ENCODE results near the gene DAB1.
"Not testable (repeated sequence)": the region's sequence is repeated elsewhere in the genome, so short reads cannot be mapped to it uniquely, and the experiment has no call there.

DAB1 gene

DNA sequence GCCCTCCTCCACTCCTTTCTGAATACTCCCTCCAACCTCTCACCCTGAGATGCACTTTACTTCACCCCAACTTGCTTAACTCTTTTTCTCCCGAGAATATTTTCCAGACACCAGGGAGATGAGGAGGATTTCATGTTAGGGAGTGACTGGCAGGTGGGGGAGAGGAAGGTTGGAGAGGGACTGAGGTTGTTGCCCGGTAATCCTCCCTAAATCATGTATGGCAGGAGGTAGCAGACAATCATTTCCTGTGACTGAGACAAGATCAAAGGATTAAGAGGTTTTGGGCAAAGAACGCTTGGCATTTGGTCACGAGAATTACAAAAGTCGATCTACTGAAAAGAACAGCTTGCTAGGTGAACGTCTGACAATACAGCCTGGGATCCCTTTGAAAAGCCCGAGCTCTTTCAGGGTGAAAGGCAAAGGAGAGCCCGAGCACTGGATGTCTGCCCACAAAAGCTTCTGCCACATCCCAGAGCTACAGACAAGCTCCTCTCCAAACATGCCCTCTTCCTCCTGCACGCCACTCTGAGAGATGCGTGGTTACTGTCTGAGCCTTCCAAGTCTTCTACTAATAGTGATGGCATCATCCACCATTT is 154.1 kb downstream of the DAB1 start:
- FAIRE-seq = no peak

DNA sequence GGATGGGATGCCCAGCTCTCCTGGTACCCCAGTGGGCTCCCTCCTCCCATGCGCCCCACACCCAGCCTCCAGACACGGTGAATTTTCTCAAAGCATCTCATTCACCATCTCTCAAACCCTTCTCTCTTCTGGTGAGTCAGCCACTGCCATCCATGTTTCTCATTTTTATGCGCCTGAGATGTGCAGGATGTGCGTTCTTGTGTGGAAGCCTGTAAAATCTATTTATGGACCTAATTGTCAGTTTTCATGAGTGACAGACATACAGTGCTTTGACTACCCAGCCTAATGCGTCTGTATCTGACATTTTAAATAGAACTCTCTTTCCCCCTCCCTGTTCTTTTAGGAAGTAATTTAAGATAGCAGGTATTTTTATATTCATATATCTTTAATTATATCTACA is 158.8 kb downstream of the DAB1 start:
- no peak for FAIRE-seq

DNA sequence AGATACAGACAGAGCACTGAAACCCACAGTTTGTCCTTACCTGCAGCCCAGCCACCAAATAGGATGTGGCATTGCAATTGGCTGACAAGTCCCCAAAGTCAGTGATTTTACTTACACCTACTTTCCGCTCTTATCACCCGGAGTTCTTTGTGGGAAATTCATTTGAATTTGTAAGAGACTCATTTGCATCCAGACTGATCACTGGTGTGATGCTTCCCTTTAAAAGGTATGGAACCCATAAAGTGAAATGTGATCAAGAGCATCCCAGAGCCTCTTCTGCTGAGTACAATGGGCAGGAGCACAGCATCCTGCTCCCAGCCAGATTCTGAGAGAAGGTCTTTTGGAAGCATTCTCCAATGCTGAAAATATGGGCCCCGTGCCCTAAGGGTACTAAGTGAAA is 161.4 kb downstream of the DAB1 start:
- no peak for FAIRE-seq

DNA sequence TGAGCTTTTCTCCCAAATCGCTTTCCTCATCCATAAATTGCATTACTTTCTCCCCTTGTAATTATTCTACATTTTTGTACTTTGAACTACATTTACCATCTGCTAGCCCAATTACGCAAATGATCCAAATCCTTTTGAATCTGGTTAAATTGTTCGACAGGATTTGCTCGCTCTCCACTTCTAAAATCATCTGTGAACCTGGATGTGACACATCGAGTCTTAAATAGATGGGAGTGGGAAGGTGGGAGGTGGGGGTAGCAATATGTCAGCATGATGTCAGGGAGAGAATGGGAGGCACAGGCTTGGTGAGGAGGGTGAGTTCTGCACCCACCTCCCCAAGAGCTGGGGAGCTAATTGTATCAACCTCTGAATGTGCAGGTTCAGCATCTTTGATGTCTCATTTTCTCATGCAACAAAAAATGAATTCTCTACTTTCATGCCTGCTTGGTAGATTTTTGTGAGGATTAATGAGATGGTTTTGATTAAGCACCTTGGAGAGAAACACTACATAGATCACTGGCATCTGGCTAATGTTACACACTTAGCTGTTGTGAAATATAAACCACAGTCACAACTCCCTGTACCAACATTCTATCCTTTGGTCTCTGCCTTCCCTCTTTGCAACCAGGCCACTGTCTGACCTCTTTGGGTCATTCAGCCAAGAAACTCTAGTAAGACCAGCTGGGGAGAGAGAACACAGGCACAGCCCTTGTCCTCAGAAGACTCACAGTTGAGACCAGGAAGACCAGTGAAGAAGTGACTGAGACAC is 165.1 kb downstream of the DAB1 start:
- FAIRE-seq = no peak

DNA sequence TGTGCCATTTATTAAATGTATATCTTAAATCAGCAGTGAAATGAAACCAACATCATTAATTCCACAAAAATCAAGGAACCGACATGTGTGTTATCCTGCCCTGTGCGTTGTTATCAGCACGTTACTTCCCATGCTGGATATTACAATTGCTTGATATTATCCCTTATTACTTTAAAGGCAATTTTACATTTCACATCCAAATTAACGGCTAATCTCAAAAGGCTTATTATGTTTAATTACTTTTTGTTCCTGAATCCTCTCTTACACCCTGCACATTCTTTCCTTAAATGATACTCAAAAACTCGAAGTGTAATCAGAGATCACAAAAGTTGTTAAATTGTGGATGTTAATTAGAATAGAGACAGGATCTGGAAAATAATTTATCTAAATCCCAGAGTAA is 167.9 kb downstream of the DAB1 start:
- FAIRE-seq = no peak

DNA sequence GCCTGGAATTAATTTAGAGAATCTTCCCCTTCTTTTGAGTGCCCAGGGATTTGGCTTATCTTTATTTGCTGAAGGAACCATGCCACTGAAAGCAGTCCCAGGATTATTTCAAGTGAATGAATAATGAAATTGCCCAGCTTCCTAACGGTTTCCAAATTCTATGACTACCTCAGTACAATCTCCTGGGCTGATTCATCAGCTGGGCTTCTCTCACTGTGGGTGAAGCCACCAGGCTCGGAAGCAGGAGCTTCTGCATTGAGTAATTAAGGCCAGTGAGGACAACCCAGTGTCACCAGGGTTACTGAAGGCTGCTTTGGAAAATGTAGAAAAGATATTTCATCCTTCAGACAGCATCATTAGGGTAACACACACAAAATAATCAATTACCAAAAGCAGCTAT is 169.8 kb downstream of the DAB1 start:
- FAIRE-seq = no peak

DNA sequence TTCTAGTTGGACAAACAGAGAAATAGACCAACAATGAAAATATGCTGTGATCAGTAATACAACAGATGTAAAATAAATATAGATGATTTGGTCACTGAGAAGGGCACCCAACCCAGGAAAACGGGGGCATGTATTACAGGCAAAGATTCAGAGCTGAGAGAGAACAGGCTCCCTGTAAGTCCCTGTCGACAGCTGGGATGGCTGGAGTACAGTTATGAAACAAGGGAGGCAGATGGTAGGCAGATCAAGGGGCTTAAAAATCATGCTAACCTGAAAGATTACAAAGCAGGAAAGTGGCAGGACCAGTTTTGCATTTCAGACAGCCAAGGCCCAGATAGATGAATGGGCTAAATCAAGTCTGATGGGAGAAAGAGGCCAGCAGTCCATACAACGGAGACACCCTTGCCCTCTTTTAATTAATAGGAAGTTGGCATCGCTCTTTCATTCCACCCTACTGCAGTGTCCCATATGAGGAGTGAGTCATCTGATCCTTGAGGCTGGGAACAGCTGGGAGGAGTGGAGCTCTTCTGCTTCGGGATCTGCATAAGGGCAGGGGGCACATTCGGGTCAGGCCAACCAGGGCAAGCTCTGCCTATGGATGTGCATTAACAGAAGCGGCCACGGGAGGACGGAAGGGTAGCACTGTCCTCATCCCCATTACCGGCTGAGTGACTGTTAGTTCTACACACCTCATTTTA is 171.1 kb downstream of the DAB1 start:
- no peak for FAIRE-seq

DNA sequence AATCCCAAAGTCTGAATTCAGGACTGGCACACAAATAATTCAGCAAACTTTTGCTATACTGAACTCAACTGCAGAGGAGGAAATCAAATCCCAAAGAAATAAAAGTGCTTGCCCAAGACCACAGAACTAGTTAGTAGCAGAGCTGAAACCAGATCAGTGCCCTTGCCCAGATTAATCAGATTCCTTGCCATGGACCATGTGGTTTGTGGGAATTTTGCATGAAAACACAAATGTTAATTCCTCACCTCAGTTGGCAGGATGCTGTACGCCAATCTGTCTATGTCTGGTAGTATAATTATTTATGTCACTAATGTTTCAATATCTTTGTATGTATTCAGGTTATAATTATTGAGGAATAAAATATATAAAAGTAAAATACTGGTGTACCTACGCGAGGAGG is 173.8 kb downstream of the DAB1 start:
- FAIRE-seq = no peak

DNA sequence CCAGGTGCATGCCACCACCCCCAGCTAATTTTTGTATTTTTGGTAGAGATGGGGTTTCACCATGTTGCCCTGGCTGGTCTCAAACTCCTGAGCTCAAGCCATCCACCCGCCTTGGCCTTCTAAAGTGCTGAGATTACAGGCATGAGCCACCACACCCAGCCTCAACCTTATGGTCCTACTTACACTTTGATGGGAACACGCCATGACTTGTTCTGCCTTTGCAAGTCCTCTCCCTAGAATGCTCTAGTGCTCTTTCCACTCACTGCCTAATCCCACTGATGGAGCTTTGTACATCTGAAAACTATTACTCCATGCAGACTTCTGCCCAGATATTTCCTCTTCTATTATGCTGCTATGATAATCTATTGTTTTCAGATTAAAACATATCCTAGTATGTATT is 174.3 kb downstream of the DAB1 start:
- FAIRE-seq = no peak

DNA sequence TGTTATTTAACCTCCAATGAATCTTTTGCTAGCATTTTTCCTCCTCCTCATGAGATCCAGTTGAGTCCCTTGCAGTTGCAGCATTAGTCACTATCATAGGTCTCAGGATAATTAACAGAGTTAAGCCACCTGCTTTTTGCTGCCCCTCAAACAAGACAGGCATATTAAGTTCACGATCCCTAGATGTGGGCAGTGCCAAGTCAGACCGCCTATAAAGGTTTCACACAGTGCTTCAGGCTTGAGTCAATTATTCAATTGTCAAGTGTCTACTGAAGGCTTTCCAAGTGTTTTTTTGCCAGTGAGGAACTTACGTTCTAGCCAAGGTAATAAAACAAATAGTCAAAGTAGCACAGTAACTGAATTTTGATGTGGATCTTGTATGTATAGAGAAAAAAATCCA is 175.0 kb downstream of the DAB1 start:
- no peak for FAIRE-seq

DNA sequence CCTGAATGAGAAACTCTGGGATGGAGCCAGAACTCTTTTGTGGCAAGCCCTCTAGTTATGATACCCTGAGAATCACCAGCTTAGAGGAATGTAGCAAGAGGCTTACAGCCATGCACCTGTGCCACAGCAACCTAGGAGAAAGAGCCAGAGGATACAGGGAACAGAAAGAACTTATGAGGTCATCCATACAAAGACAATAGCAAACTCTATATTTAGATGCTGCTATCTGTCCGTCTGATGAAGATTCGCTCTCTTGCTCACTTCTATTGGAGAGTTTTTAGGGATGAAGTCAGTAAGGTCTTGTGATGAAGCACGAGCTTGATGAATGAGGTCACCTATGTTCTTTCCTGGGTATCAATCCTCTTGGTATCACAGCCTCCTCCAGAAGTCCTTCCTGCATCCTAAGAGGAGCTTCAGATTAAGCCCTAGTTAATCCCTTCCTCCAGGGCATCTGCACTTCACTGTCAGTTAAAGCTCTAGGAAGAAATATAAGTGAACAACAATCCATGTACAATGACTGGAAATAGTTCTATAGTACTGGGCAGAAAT is 185.6 kb downstream of the DAB1 start:
- FAIRE-seq = no peak

DNA sequence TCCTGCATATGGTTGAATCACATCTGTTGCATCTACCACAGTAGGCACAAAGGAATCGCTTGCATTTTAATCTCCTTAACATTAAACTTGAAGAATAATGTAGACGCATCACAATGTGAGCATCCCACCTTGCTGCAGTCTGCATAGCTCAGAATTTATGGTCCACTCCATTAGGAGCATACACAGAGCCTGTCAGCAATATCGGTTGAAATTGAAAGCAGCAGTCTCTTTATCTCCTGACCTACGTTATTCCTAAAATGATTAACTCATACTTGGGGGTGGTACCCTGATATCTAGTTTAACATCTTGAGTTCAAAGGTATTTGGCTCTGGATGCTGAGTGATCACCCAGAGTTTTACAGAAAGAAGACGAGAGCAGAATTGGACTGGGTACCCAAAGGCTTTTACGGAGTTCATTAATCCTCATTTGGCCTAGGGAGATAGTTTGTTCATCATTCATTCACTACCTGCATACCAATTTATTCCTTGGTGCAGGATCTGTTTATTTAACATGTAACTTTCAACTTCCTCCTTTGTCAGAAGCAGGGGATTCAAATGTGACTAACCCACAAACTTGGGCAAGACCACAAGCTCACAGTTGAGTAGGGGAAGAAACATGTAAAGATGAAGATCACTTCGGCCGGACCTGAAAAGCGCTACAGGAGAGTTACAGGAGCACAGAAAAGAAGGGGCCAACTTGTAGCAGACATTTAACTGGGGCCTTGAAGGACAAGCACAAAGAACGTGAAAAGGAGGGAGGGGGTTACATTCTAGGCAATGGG is 187.9 kb downstream of the DAB1 start:
- no peak for FAIRE-seq

DNA sequence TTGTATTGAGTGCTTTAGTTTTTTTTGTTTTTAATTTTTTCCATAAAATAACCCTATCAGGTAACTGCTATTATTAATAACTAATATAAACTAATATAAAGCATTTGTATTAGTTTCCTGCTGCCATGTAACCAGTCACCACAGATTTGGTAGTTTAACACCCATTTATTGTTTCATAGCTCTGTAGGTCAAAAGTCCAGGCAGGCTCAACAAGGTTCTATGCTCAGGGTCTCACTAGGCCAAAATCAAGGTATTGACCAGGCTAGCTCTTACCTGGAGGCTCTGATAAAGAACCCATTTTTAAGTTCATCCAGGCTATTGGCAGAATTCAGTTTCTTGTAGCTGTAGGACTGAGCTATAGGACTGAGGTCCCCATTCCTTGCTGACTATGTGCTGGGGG is 189.4 kb downstream of the DAB1 start:
- no peak for FAIRE-seq

DNA sequence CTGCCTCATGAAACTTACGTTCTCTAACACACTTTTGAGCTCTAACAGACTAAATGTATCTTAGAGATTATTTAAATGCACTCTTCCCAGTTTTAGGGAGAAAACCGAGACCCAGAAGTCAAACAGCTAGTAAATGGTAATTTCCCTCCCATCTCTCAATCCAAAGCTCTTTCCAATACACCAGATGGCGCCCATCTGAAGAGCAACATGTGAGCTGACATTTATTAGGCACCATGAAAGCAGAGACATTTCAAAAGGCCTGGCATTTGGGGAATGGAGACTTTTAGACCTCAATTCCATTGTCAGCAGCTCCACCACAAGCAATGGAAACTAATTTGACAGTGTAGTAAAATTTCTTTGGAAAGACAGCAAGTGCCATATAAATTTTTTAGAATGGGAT is 191.4 kb downstream of the DAB1 start:
- no peak for FAIRE-seq

DNA sequence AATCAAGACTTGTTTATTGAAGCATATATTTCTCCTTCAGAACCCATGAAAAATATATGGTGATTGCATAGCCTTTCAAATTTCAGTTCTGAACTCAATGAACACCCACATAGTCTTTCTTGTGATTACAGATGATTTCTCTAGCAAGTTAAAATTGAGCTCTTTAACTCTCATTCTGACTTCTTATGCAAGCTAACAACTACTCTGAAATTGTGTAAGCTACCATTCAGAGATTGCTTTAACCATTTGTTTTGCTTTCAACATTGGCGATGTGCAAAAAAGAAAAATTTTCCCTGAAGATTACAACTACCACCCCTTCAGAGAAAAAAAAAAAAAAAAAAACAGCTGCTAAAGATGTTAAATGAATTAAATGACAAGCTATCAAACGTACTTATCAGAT is 193.9 kb downstream of the DAB1 start:
- FAIRE-seq = no peak

DNA sequence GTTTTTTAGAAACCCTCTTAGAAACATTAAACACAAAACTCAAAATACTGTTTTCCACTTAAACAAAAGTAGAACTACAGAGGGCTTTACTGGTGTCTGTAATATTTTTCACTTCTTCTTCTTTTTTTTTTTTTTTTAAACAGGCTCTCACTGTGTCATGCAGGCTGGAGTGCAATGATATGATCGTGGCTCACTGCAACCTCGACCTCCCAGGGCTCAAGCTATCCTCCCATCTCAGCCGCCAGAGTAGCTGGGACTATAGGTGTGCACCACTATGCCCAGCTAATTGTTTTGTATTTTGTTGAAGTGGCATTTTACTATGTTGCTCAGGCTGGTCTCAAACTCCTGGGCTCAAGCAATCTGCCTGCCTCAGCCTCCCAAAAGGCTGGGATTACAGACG is 194.8 kb downstream of the DAB1 start:
- FAIRE-seq = no peak

DNA sequence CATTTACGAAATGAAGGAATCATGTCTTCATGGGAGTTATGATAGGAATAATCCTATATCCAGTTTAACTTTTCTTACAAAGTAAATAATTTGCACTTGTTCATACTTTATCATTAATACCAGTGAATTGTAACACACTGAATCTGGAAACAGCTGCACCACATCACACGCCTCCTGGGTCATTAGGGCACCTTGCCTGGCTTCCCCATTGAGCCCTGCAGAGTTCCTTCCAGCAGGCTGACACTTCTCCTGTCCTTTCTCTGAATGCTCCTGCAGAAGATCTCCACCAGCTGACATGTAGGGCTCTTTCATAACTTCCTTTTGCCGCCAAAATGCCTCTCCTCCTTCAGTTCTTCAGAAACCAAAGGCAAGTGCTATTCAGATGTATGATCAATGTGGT is 201.1 kb downstream of the DAB1 start:
- no peak for FAIRE-seq

DNA sequence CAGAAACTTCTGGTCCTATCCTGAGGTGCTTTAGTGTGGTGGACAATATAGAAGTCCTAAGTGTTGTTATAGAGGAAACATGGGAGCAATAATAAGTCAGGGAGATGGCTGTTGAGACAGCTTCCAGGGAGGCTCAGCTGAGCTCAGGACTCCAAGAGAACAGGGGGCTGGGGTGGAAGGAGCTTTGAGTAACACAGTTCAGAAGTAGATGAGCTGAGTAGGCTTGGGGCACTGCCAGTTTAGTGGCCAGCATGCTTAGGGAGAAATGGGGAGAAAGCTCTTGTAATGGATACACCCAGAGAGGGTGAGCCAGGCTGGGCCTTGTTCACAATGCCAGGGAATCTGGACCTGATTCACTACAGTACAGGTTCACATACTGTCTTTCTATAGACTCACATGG is 201.6 kb downstream of the DAB1 start:
- FAIRE-seq = no peak

DNA sequence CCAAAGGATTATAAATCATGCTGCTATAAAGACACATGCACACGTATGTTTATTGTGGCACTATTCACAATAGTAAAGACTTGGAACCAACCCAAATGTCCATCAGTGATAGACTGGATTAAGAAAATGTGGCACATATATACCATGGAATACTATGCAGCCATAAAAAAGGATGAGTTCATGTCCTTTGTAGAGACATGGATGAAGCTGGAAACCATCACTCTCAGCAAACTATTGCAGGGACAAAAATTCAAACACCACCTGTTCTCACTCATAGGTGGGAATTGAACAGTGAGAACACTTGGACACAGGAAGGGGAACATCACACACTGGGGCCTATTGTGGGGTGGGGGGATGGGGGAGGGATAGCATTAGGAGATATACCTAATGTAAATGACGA is 203.0 kb downstream of the DAB1 start:
- FAIRE-seq = not testable (repeated sequence)

DNA sequence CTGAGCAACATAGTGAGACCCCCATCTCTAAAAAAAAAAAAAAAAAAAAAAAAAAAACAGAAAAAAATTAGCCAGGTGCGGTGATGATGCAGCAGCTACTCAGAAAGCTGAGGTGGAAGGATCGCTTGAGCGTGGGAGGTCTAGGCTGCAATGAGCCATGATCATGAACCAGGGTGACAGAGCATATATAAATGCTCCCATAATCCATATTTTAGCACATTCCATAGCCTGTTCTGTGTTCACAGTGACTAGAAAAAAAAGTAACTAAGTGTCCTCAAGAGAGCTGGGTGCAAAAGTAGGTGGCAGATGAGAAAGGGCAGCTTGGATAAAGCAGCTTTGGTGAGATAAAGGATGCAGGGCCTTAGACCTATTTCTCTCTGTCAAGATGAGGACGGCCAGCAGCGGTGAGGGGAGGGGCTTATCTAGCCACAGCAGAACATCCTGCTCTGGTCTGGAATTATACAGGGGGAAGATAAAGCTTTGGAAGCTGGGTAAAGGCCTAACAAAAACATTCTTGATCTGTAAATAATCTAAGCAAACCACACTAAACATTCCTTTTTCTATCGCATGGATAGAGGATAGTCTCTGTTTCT is 205.3 kb downstream of the DAB1 start:
- FAIRE-seq = no peak

DNA sequence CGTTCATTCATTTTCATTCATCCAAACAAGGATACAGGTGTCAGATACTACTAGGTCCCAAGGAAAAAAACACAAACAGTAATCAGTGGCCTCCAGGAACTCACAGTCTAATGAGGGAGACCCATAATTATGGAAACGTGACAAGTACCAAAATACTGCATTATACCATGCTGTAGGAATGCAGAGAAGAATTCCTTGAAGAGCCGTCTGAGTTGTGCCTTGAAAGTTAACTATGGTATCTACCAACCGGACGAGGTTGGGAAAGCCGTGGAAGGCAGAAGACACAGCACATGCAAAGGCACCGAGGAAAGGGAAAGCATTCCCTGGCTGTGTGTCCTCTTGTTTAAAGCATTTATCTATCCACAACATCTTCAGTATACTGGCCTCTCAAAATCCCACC is 206.0 kb downstream of the DAB1 start:
- no peak for FAIRE-seq

DNA sequence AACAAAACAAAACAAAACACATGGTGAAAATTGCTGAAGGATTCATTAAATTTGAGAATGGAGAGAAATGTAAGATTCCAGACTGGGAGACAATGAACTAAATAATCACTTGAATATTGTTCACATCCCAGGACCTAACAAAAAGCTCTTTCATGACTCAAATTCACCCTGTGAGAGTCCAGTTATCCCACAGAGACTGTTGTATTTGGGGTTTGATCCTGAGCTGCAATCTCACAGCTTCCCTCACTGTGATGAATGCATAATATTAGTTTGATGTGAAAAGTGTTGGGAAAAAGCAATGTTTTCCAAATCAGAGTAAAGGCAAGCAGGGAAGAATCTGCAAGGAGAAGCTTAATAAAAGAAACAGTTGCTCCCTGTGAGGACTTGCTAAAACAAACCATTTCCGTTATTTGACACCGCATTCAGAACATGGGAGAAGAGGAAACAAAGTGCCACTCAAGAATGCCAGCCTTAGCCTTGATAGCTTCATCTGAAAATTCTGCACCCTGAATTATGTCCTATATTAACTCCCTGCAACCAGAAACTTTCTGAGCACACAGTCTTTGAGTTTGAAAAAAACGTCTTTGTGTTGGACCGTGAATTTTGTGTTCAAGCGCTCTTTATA is 208.8 kb downstream of the DAB1 start:
- no peak for FAIRE-seq
